GM21390 (cell line): Measurements from ENCODE around the gene AIG1.
"Not testable (repeated sequence)": the region's sequence is repeated elsewhere in the genome, so short reads cannot be mapped to it uniquely, and the experiment has no call there.

Experiments
- ATAC-seq: cut with Tn5 transposase; IDR thresholded peaks from one replicate; pipeline ENCODE4 v1.9.1; 2021; ENCODE audit not compliant: unreplicated experiment

The AIG1 gene

GRCh38 chr6:143160439-143161220, 99.9 kb downstream of the AIG1 start:
- ATAC-seq: no peak

DNA sequence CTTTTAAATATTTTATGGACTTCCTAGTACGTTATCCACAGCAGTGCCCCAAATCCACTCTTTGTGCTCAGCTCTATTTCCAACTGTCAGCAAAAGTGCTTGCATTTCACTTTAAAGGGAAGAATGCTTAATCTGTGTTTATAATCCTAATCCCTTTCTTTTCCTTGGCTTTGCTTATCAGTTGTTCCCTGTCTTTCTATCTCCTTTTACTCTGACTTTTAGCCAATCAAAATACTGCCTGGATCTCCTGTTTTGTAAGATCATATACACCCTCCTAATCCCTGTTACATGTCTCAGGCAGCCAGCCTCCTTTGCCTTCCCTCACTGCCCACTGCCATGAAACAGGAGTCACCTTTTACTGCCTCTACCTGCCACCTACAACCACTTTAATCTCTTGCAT, 102.9 kb downstream of the AIG1 start:
- ATAC-seq: no peak

- no peak for ATAC-seq
Observed at GRCh38 chr6:143164565-143165105, 103.9 kb downstream of the AIG1 start.

- ATAC-seq: no peak
Observed at GRCh38 chr6:143165315-143165855, 104.7 kb downstream of the AIG1 start.

GRCh38 chr6:143166247-143166695, 105.6 kb downstream of the AIG1 start:
- no peak for ATAC-seq

DNA sequence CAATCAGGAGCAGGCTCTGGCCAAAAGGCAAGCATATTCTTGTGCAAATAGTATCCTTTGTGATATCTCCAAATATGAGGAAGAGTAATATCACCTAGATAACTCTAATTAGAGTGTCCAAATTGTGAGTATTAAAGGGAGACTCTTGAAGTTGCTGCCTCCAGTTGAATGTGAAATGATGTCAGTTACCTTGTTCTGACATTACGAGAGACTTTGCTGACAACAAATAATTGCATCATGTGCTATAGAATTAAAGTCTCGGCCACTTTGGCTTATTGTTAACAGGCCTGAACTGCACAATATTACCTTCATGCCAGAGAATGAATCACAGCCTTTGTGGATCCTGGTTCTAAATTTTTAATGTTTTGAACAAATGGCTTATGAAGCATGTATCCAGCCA, 106.5 kb downstream of the AIG1 start:
- ATAC-seq: no peak

GRCh38 chr6:143168396-143168816, 107.7 kb downstream of the AIG1 start:
- not testable (repeated sequence) for ATAC-seq

DNA sequence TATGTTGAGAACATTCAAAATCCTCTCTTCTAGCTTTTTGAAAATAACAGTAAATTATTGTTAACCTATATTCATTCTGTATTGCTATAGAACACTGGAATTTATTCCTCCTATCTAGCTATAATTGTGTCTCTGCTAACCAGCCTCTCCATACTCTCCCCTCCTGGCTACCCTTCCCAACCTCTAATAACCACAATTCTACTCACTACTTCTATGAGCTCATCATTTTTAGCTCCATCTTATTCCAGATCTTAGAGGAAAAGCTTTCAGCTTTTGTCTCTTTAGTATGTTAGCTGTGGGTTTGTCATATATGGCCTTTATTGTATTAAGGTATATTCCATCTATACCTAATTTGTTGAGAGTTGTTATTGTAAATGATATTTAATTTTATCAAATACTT, 108.8 kb downstream of the AIG1 start:
- no peak for ATAC-seq

GRCh38 chr6:143174516-143174915, 113.8 kb downstream of the AIG1 start:
- no peak for ATAC-seq

GRCh38 chr6:143174951-143175350, 114.3 kb downstream of the AIG1 start:
- ATAC-seq: no peak

- ATAC-seq: no peak
Observed at GRCh38 chr6:143176090-143177021, 115.7 kb downstream of the AIG1 start.

- no peak for ATAC-seq
Observed at GRCh38 chr6:143177706-143178105, 117.0 kb downstream of the AIG1 start.

GRCh38 chr6:143179096-143179495, 118.4 kb downstream of the AIG1 start:
- no peak for ATAC-seq

GRCh38 chr6:143179901-143180612, 119.4 kb downstream of the AIG1 start:
- ATAC-seq: no peak

DNA sequence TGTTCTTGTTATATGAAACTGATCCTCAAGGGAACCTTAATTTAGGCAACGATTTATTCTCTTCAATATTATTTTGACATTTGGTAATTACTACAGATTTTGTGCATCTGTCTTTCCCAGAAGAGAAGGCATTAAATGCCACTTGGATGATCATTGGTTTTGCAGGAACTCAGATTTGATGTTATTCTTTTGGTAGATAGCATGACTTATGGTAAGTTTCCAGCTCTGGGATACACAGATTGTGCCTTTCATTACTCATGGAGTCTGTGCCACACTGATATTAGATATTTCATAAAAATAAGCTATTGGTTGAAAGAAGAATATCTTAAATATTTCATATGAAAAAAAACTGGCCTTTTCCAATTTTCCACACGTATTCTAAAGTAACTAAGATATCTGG, 120.1 kb downstream of the AIG1 start:
- ATAC-seq: no peak

DNA sequence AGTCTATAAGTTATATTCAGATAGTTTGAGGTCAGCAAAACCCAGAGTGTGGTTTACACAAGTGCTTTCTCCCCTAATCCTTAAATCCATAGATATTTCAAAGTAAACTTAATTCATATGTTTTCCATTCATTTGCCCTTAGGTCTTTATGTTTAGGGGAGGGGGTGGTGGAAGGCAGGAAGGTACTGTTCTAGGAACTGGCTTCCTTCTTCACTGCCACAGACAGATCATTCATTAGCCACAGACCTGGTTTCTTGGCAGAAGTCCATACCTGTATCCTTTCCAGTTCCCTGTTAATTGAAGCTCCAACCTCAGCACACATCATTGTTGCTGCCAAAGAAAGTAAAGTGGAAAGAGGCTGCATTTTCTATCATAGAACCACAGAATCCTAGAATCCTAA, 123.0 kb downstream of the AIG1 start:
- ATAC-seq: no peak

- ATAC-seq: no peak
Observed at GRCh38 chr6:143185288-143185687, 124.6 kb downstream of the AIG1 start.

DNA sequence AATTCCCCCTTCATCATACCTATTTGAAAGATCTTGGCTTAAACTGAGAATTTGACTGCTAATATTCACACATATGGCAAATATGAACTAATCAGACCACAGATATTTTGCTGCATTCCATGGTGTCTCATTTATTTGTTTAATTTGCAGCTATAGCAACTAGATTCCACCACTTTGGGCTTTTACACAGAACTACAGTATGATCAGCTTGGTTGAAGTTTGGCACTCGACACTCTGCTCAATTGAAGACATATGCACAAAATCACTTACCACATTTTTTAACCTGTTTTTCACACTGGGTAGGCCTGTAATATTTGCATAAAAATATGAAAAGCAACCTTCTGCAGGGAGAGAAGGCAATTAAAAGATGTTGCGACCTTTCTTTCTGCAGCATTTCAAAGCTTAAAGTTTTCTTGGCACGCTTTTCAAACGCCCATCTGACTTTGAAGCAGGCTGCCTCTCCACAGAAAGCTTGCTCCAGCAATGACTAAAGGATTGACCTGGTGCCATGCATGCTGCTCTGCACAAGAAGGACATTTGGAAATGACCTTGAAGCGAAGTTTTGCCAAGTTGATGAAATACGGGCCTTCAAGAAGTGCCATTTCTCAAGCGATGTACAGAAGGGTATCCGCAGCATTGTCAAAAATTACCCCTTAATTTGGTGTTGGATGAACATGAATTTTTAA, 126.7 kb downstream of the AIG1 start:
- no peak for ATAC-seq

GRCh38 chr6:143188292-143188691, 127.6 kb downstream of the AIG1 start:
- ATAC-seq: no peak

DNA sequence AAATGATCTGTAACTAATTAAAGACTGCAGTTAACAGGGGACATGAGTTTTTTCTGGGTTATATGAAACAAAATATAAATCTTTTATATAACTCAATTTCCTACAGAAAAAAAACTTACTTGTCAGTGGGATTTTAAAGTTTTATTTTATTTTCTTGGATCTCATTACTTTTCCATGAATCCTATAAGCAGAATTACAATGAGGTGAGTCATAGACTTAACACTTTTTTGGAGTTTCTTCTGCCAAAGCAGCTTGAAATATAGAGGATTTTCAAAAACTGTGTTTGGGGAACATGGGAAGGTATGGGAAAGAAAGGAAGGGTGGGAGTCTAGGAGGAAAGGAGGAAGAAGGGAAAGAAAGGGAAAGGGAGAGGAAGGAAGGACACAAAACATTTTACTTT, 130.7 kb downstream of the AIG1 start:
- ATAC-seq: no peak
